HCT116 (cell line): ENCODE measurements around the gene FXYD4. TPM values are rescaled to one million over a fixed set of nuclear protein-coding genes. Genes with fewer than 3 reads are reported as not detected.

Experiments used
- ATAC-seq: fragments of 200-7000 bp; cut with Tn5 transposase; 2 replicates; pipeline ENCODE4 v1.9.1; 2020; ENCODE audit warnings: mild to moderate bottlenecking, moderate library complexity
- BruUV-seq: library from RNA; stranded (reverse); fragments of 400-500 nt; replicated peaks from 2 replicates; lab custom pipeline; 2021; lab: Mats Ljungman, UMichigan
- CTCF ChIA-PET: fragments of 300-600 bp; sonication (Branson Sonifier 250); formaldehyde crosslinking; loops from one replicate; lab custom pipeline; 2021; ENCODE audit warnings: antibody characterized with exemption; lab: Charles Lee
- POLR2A ChIA-PET: fragments of 300-600, 350-600 bp; sonication (Branson Sonifier 250); formaldehyde crosslinking; loops from one replicate; lab custom pipeline; 2021; ENCODE audit warnings: antibody characterized with exemption; lab: Charles Lee
- RAD21 ChIA-PET, 2 experiments: fragments of 300-600 bp; sonication (Branson Sonifier 250); formaldehyde crosslinking; loops; one replicate each; lab custom pipeline; 2023; ENCODE audit warnings: low total read pairs in 2 of 2; ENCODE audit not compliant: uncharacterized antibody in 2 of 2, unreplicated experiment in 2 of 2, low non-redundant PET in 1 of 2; lab: Charles Lee
- DNase-seq: peaks from one replicate; pipeline ENCODE4 v3.0.0-alpha.2; 2010; ENCODE audit warnings: low read depth, low spot score
- H2AFZ ChIP-seq: fragments of 200-600 bp; shearing (Covaris generic), sonication (generic); 2 replicates; pipeline ENCODE4 v1.6.1; 2017; ENCODE audit warnings: low read depth, mixed run types, mixed read lengths, antibody characterized with exemption, low read length; ENCODE audit not compliant: poor library complexity, severe bottlenecking
- H3K27ac ChIP-seq: 2 replicates; pipeline ENCODE4 v1.5.1; 2012; ENCODE audit warnings: low read depth, low read length
- H3K27me3 ChIP-seq: fragments of 200-600 bp; sonication (generic); 2 replicates; pipeline ENCODE4 v1.6.1; 2016; ENCODE audit warnings: mixed run types, low read length, mixed read lengths; ENCODE audit not compliant: insufficient read depth
- H3K36me3 ChIP-seq, 2 experiments: fragments of 200-500 bp in 1 of 2; fragments of 200-600 bp in 1 of 2; sonication (Bioruptor generic) in 1 of 2; sonication (generic) in 1 of 2; 2 replicates each; pipeline versions ENCODE4 v1.5.1 to v1.6.1; 2014 to 2016; ENCODE audit warnings: low read length in 2 of 2, inconsistent platforms in 1 of 2, mixed read lengths in 1 of 2, mixed run types in 1 of 2; ENCODE audit not compliant: insufficient read depth in 2 of 2, control insufficient read depth in 1 of 2
- H3K4me1 ChIP-seq, 2 experiments: fragments of 200-600 bp in 1 of 2; sonication (generic) in 1 of 2; 2 replicates each; pipeline versions ENCODE4 v1.5.1 to v1.6.1; 2012 to 2017; ENCODE audit warnings: low read length in 2 of 2, inconsistent platforms in 1 of 2, mild to moderate bottlenecking in 1 of 2, mixed read lengths in 1 of 2, mixed run types in 1 of 2, moderate library complexity in 1 of 2; ENCODE audit not compliant: insufficient read depth in 2 of 2, control insufficient read depth in 1 of 2
- H3K4me2 ChIP-seq: fragments of 200-600 bp; sonication (generic); 2 replicates; pipeline ENCODE4 v1.6.1; 2017; ENCODE audit warnings: mixed run types, low read length, mixed read lengths
- H3K4me3 ChIP-seq, 2 experiments: fragments of 200-600 bp in 1 of 2; sonication (generic) in 1 of 2; replicated peaks in 1 of 2; 2 replicates each; pipeline ENCODE4 v1.5.1; 2011 to 2016; ENCODE audit warnings: low read length in 2 of 2, control low read depth in 1 of 2, low read depth in 1 of 2, mild to moderate bottlenecking in 1 of 2, mixed read lengths in 1 of 2, mixed run types in 1 of 2
- H3K79me2 ChIP-seq: fragments of 200-600 bp; sonication (generic); 2 replicates; pipeline ENCODE4 v1.6.1; 2017; ENCODE audit warnings: mild to moderate bottlenecking, mixed run types, low read length, moderate library complexity, mixed read lengths; ENCODE audit not compliant: insufficient read depth
- H3K9ac ChIP-seq: fragments of 200-600 bp; sonication (generic); 2 replicates; pipeline ENCODE4 v1.6.1; 2016; ENCODE audit warnings: low read length, mixed read lengths
- H3K9me2 ChIP-seq: fragments of 200-600 bp; sonication (generic), shearing (Covaris generic); 2 replicates; pipeline ENCODE4 v1.6.1; 2017; ENCODE audit warnings: mixed run types, mild to moderate bottlenecking, moderate library complexity; ENCODE audit not compliant: insufficient read depth
- H3K9me3 ChIP-seq, 2 experiments: fragments of 200-500 bp in 1 of 2; fragments of 200-600 bp in 1 of 2; sonication (Bioruptor generic) in 1 of 2; sonication (generic) in 1 of 2; 2 replicates each; pipeline ENCODE4 v1.6.1; 2014 to 2017; ENCODE audit warnings: low read length in 2 of 2, mixed read lengths in 2 of 2, inconsistent platforms in 1 of 2, low read depth in 1 of 2, mild to moderate bottlenecking in 1 of 2, mixed run types in 1 of 2, moderate library complexity in 1 of 2; ENCODE audit not compliant: control insufficient read depth in 1 of 2, insufficient read depth in 1 of 2
- H4K20me1 ChIP-seq: fragments of 200-600 bp; sonication (generic), shearing (Covaris generic); 2 replicates; pipeline ENCODE4 v1.6.1; 2017; ENCODE audit warnings: mixed run types, mild to moderate bottlenecking, moderate library complexity; ENCODE audit not compliant: insufficient read depth
- CBX3 ChIP-seq: IDR thresholded peaks from 2 replicates; pipeline ENCODE4 v1.6.1; 2012; ENCODE audit warnings: low read depth
- CEBPB ChIP-seq: IDR thresholded peaks from 2 replicates; pipeline ENCODE4 v1.6.1; 2012; ENCODE audit warnings: low read depth
- ELF1 ChIP-seq: IDR thresholded peaks from 2 replicates; pipeline ENCODE4 v1.6.1; 2012; ENCODE audit warnings: low read depth, borderline replicate concordance
- EZH2phosphoT487 ChIP-seq: fragments of 200-600 bp; IDR thresholded peaks from 2 replicates; pipeline ENCODE4 v1.6.1; 2018; ENCODE audit warnings: antibody characterized with exemption, borderline replicate concordance
- FOSL1 ChIP-seq: IDR thresholded peaks from 2 replicates; pipeline ENCODE4 v1.6.1; 2012; ENCODE audit warnings: low read depth
- JUND ChIP-seq: IDR thresholded peaks from 2 replicates; pipeline ENCODE4 v1.6.1; 2012
- POLR2A ChIP-seq: IDR thresholded peaks from 2 replicates; pipeline ENCODE4 v1.7.0; 2011; ENCODE audit warnings: borderline replicate concordance; ENCODE audit not compliant: insufficient read depth, insufficient read length; ENCODE audit errors: extremely low read depth
- SP1 ChIP-seq: IDR thresholded peaks from 2 replicates; pipeline ENCODE4 v1.6.1; 2012; ENCODE audit warnings: low read depth
- intact Hi-C: fragments of 100-400 bp; cut with micrococcal nuclease; formaldehyde crosslinking; loops from 2 replicates; pipeline ENCODE4 v1.10.0; 2022
- total RNA-seq: library from RNA; stranded (reverse); gene quantifications from one replicate; pipeline ENCODE4 v1.2.1, GENCODE V29; 2021; ENCODE audit not compliant: unreplicated experiment
- TF ChIP-seq, protein P1 (sequence below): IDR thresholded peaks from 2 replicates; pipeline ENCODE4 v1.6.1; 2011; ENCODE audit warnings: mild to moderate bottlenecking, low read length, moderate library complexity; ENCODE audit not compliant: insufficient replicate concordance; ENCODE audit errors: extremely low read depth

FXYD4 gene
- total RNA-seq, 1 experiment from 2014 or later, result 0.71 TPM

GRCh38 chr10:43389867-43390266 is 18.4 kb downstream of the FXYD4 start:
- H3K4me3 ChIP-seq, result no peak overlapping the region
- no peaks in the 10 kb centered on the region for H3K4me1 ChIP-seq
- TF ChIP-seq POLR2A (no peak), FOSL1 (no peak), CEBPB (no peak), JUND (no peak), EZH2phosphoT487 (no peak), CBX3 (no peak), ELF1 (no peak), SP1 (no peak)
- TF ChIP-seq, all 23 proteins: peak for 0
- POLR2A ChIA-PET, result no interaction called here
- Histone ChIP-seq H3K9ac (no peak overlapping the region), H3K9me2 (no peaks in the 10 kb centered on the region), H3K36me3 (peaks cover 73 to 88% of the 10 kb centered on the region in 2 experiments), H3K27ac (no peak overlapping the region), H2AFZ (no peak overlapping the region), H3K79me2 (peaks cover 89% of the 10 kb centered on the region), H3K4me2 (no peak overlapping the region), H3K27me3 (no peaks in the 10 kb centered on the region), H4K20me1 (peaks cover 53% of the 10 kb centered on the region; the same call in 1 of the 2 replicates), H3K9me3 (no peaks in the 10 kb centered on the region)
- no peak for ATAC-seq
- BruUV-seq, result no TSS peak
- DNase-seq, result no peak
- intact Hi-C loops, result no loop called here
- CTCF ChIA-PET, result interaction anchor here (1.3 kb wide), 1 partner anchor 9 kb away, joined by 4 read pairs; no protein-coding TSS in a partner anchor
- RAD21 ChIA-PET, result no interaction called here

- ChIA-PET RAD21 (no interaction called here), CTCF (interaction anchor here (0.8 to 1.0 kb wide), 3 partner anchors 9 to 95 kb away, joined by 3 to 7 read pairs (median 3); no protein-coding TSS in a partner anchor), POLR2A (interaction anchor here (1.4 kb wide), 1 partner anchor 10 kb away, joined by 4 read pairs; no protein-coding TSS in a partner anchor)
- no peak for TF ChIP-seq SP1
- TF ChIP-seq, protein P1, sequence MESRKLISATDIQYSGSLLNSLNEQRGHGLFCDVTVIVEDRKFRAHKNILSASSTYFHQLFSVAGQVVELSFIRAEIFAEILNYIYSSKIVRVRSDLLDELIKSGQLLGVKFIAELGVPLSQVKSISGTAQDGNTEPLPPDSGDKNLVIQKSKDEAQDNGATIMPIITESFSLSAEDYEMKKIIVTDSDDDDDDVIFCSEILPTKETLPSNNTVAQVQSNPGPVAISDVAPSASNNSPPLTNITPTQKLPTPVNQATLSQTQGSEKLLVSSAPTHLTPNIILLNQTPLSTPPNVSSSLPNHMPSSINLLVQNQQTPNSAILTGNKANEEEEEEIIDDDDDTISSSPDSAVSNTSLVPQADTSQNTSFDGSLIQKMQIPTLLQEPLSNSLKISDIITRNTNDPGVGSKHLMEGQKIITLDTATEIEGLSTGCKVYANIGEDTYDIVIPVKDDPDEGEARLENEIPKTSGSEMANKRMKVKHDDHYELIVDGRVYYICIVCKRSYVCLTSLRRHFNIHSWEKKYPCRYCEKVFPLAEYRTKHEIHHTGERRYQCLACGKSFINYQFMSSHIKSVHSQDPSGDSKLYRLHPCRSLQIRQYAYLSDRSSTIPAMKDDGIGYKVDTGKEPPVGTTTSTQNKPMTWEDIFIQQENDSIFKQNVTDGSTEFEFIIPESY, result no peak
- Histone ChIP-seq H3K27me3 (no peaks in the 10 kb centered on the region), H3K36me3 (peaks cover 71 to 93% of the 10 kb centered on the region in 2 experiments), H3K9me2 (no peaks in the 10 kb centered on the region), H3K9ac (no peak overlapping the region), H3K4me1 (peaks cover 0 to 4% of the 10 kb centered on the region in 2 experiments; a peak in 3 of 4 replicates), H3K4me3 (no peak overlapping the region), H3K9me3 (no peaks in the 10 kb centered on the region), H3K79me2 (peaks cover 93% of the 10 kb centered on the region), H3K4me2 (no peak overlapping the region), H4K20me1 (peaks cover 55% of the 10 kb centered on the region; the same call in 1 of the 2 replicates), H2AFZ (no peak overlapping the region), H3K27ac (no peak overlapping the region)
- ATAC-seq (0 out of 2 replicates have a peak, but pooled peaks have one; percentile 3), DNase-seq (no peak)
- no TSS peak for BruUV-seq
- intact Hi-C loops, result no loop called here
Observed at GRCh38 chr10:43390333-43390732, 18.9 kb downstream of the FXYD4 start.
